ENCODE results near the gene UBE2E1. TPM values are rescaled to one million over a fixed set of nuclear protein-coding genes. Genes with fewer than 3 reads are reported as not detected.

The UBE2E1 gene
- total RNA-seq, 4 donors from 2014 or later: 72.8 to 114 (median 85.6) TPM

DNA sequence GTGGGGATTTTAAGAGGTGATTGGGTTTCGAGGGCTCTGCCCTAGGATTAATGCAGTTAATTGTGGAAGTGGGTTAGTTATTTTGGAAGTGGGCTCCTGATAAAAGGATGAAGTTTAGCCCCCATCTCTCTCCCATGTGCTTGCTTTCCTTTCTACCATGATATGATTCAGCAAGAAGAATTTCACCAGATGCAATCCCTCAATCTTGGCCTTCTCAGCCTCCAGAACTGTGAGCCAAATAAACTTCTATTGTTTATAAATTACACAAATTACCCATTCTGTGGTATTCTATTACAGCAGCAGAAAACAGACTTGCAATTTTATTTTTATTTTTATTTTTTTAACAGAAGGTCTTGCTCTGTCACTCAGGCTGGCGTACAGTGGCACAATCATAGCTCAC is 27.3 kb upstream of the UBE2E1 start:
- no peak for DNase-seq (ENCODE audit: low spot score)
- TF ChIP-seq, protein P1, sequence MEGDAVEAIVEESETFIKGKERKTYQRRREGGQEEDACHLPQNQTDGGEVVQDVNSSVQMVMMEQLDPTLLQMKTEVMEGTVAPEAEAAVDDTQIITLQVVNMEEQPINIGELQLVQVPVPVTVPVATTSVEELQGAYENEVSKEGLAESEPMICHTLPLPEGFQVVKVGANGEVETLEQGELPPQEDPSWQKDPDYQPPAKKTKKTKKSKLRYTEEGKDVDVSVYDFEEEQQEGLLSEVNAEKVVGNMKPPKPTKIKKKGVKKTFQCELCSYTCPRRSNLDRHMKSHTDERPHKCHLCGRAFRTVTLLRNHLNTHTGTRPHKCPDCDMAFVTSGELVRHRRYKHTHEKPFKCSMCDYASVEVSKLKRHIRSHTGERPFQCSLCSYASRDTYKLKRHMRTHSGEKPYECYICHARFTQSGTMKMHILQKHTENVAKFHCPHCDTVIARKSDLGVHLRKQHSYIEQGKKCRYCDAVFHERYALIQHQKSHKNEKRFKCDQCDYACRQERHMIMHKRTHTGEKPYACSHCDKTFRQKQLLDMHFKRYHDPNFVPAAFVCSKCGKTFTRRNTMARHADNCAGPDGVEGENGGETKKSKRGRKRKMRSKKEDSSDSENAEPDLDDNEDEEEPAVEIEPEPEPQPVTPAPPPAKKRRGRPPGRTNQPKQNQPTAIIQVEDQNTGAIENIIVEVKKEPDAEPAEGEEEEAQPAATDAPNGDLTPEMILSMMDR (IDR thresholded peaks at IDR 0.05): no peak
- no peak for ATAC-seq (ENCODE audit: low FRiP score)

DNA sequence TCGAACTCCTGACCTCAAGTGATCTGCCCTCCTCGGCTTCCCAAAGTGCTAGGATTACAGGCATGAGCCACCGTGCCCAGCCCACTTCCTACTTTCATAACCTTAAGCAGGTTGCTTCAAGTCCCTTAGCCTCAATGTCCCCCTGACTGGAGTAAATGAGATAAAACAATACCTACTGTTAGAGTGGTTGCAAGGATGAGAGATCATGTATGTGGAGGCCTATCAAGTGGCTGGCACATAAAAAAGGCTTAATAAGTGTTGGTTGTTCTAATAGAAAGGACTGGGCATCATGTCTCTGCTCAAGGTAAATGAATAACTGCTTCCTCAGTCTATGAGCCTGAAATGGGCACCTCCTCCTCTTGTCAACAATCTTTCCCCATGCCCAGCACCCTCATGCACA is 25.9 kb upstream of the UBE2E1 start:
- DNase-seq (ENCODE audit: low spot score) (no peak), ATAC-seq (ENCODE audit: low FRiP score) (no peak)
- TF ChIP-seq, protein P1 (IDR thresholded peaks at IDR 0.05): no peak

DNA sequence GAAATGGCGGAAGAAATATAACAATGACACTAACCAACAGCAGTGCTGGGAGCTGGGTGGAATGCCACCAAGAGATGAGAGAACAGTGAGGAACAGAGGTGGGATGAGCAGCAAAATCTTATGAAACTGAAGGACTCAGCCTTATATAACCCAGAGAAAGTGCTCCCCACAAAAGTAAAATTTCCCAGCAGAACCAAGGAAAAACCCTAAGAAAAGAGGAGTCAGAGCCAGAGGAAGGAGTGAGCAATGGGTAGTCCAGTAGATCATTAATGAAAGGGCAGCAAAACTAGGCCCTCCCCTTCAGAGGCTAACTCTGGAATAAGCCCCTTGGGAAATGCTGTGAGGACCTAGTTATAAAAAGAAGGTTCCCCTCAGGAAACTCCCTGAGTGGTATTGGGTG is 24.7 kb upstream of the UBE2E1 start:
- TF ChIP-seq, protein P1 (IDR thresholded peaks at IDR 0.05): no peak
- ATAC-seq (ENCODE audit: low FRiP score): no peak
- no peak for DNase-seq (ENCODE audit: low spot score)

DNA sequence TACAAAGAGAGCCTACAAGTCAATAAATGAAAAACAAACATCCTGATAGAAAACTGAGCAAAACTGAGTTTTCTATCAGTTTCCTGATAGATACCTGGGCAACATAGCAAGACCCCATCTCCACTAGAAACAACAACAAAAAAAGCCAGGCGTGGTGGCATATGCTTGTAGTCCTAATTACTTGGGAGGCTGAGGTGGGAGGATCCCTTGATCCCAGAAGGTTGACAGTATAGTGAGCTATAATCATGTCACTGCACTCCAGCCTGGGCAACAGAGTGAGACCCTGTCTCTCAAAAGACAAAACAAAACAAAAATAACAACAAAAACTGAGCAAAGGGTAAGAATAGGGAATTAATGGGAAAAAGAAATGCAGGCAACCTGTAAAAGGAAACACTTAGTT is 23.9 kb upstream of the UBE2E1 start:
- DNase-seq (ENCODE audit: low spot score) (no peak), ATAC-seq (ENCODE audit: low FRiP score) (no peak)
- TF ChIP-seq, protein P1 (IDR thresholded peaks at IDR 0.05): no peak

DNA sequence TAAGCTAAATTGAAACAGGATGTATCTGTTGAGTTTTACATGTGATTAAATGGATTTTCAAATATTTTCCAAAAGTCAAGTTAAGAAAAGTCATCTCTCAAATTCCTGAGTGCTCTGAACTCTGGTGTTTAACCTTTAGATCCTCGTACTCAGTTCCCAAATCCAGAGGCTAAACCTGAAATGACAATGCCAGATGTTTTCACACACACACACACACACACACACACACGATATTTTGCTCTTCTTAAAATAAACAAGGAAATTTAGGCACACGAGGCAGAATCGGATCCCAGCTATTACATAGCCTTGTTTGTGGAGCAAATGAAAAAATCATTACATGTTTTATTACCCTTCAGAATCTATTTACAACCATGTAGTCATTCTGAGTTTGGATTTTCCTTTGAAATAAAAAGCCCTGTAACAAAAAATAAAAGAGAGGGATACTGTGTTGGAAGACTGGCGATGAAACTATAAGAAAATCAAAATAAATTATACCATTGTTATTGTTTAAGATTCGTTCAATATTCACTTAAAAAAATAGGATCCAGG is 20.6 kb upstream of the UBE2E1 start:
- ATAC-seq (ENCODE audit: low FRiP score): no peak
- TF ChIP-seq, protein P1 (IDR thresholded peaks at IDR 0.05): no peak

DNA sequence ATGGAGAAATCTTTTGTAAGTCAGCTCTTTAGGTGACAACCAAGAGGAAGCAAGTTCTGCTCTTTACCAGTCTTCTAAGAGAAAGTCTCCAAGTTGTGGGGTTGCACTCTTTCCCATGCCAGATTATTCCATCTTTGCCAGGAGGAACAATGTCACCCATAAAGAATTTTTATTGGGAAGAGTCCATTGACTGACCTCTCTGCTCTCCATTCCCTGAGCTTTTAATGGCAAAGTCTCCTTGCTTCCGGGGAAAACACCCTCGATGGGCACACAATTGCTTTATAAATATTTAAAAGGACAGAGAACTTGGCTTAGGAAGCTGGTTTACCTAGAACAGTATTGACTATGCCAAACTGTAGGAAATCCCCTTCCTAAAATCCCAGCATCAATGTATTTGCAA is 19.9 kb upstream of the UBE2E1 start:
- TF ChIP-seq, protein P1 (IDR thresholded peaks at IDR 0.05): no peak
- ATAC-seq (ENCODE audit: low FRiP score): no peak
- DNase-seq (ENCODE audit: low spot score): no peak

More for the DNA sequence above, 20.6 kb upstream of the UBE2E1 start:
- no peak for DNase-seq (ENCODE audit: low spot score)

DNA sequence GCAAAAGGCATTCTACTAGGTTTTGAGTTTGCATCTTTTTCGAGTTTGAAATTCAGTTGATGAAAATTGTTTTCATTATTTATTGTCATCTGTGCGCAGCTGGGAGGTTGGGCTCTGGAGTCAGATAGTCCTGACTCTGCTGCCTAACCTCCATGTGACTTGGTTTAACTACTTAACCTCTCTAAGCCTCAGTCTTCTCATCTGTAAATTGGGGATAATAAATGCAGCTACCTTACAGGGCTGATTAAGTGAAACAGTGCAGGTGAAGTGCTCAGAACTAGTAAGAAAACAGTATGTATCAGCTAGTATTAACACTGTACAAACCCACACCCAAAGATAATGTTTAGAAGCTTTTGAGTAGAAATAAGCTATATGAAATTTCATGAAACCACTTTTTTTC is 14.1 kb upstream of the UBE2E1 start:
- DNase-seq (ENCODE audit: low spot score) (no peak), ATAC-seq (ENCODE audit: low FRiP score) (no peak)
- TF ChIP-seq, protein P1 (IDR thresholded peaks at IDR 0.05): no peak

Measured in omental fat pad (tissue), 4 donors.